ENCODE data around the gene EPHA6. TPM values are rescaled to one million over a fixed set of nuclear protein-coding genes. Genes with fewer than 3 reads are reported as not detected.

The EPHA6 gene
- total RNA-seq, 2 donors from 2014 or later: 0.22 to 3.0 TPM

- DNase-seq: no peak
- intact Hi-C loops (cut with DNase I): no loop called here
- H3K9ac ChIP-seq (ENCODE audit: low read depth in 2 of 2, low read length in 2 of 2): no peak overlapping the region
- TF ChIP-seq CTCF (IDR thresholded peaks at IDR 0.05): no peak
- H3K27ac ChIP-seq: no peak overlapping the region
- no peaks in the 10 kb centered on the region for H3K36me3 ChIP-seq
- H3K27me3 ChIP-seq: no peaks in the 10 kb centered on the region
- no peaks in the 10 kb centered on the region for H3K4me1 ChIP-seq
- H3K9me3 ChIP-seq: no peaks in the 10 kb centered on the region
- no peak overlapping the region for H3K4me3 ChIP-seq
Measured at GRCh38 chr3:97684490-97684889, 870.1 kb downstream of the EPHA6 start.

- Histone ChIP-seq H3K36me3 (no peaks in the 10 kb centered on the region), H3K9ac (ENCODE audit: low read depth in 2 of 2, low read length in 2 of 2) (no peak overlapping the region), H3K27ac (no peak overlapping the region), H3K9me3 (no peaks in the 10 kb centered on the region), H3K4me1 (no peaks in the 10 kb centered on the region), H3K4me3 (no peak overlapping the region), H3K27me3 (no peaks in the 10 kb centered on the region)
- intact Hi-C loops (cut with DNase I): no loop called here
- no peak for TF ChIP-seq CTCF (IDR thresholded peaks at IDR 0.05)
- DNase-seq: no peak
Measured at GRCh38 chr3:97686258-97686657, 871.9 kb downstream of the EPHA6 start.

- H3K36me3 ChIP-seq: no peaks in the 10 kb centered on the region
- H3K27me3 ChIP-seq: no peaks in the 10 kb centered on the region
- H3K4me1 ChIP-seq: no peaks in the 10 kb centered on the region
- H3K9me3 ChIP-seq: no peaks in the 10 kb centered on the region
- DNase-seq: no peak
- H3K9ac ChIP-seq (ENCODE audit: low read depth in 2 of 2, low read length in 2 of 2): no peak overlapping the region
- TF ChIP-seq CTCF (IDR thresholded peaks at IDR 0.05): no peak
- H3K4me3 ChIP-seq: no peak overlapping the region
- H3K27ac ChIP-seq: no peak overlapping the region
- intact Hi-C loops (cut with DNase I): no loop called here
Measured at GRCh38 chr3:97687734-97688133, 873.3 kb downstream of the EPHA6 start.

GRCh38 chr3:97689111-97689510 lies 874.7 kb downstream of the EPHA6 start:
- intact Hi-C loops (cut with DNase I): no loop called here
- Histone ChIP-seq H3K27ac (no peak overlapping the region), H3K9ac (ENCODE audit: low read depth in 2 of 2, low read length in 2 of 2) (no peak overlapping the region), H3K4me1 (no peaks in the 10 kb centered on the region), H3K36me3 (no peaks in the 10 kb centered on the region), H3K9me3 (no peaks in the 10 kb centered on the region), H3K27me3 (no peaks in the 10 kb centered on the region), H3K4me3 (no peak overlapping the region)
- no peak for TF ChIP-seq CTCF (IDR thresholded peaks at IDR 0.05)
- DNase-seq: no peak

GRCh38 chr3:97689962-97690361 lies 875.6 kb downstream of the EPHA6 start:
- Histone ChIP-seq H3K27me3 (no peaks in the 10 kb centered on the region), H3K4me3 (no peak overlapping the region), H3K9ac (ENCODE audit: low read depth in 2 of 2, low read length in 2 of 2) (no peak overlapping the region), H3K4me1 (no peaks in the 10 kb centered on the region), H3K9me3 (no peaks in the 10 kb centered on the region), H3K27ac (no peak overlapping the region), H3K36me3 (no peaks in the 10 kb centered on the region)
- DNase-seq: no peak
- TF ChIP-seq CTCF (IDR thresholded peaks at IDR 0.05): no peak
- intact Hi-C loops (cut with DNase I): no loop called here

- intact Hi-C loops (cut with DNase I): no loop called here
- H3K4me1 ChIP-seq: no peaks in the 10 kb centered on the region
- no peak overlapping the region for H3K9ac ChIP-seq (ENCODE audit: low read depth in 2 of 2, low read length in 2 of 2)
- no peaks in the 10 kb centered on the region for H3K27me3 ChIP-seq
- no peak for TF ChIP-seq CTCF (IDR thresholded peaks at IDR 0.05)
- H3K36me3 ChIP-seq: no peaks in the 10 kb centered on the region
- DNase-seq: no peak
- no peak overlapping the region for H3K27ac ChIP-seq
- H3K9me3 ChIP-seq: no peaks in the 10 kb centered on the region
- H3K4me3 ChIP-seq: no peak overlapping the region
Measured at GRCh38 chr3:97691354-97691753, 877.0 kb downstream of the EPHA6 start.

Measured in colonic mucosa (tissue), 4 donors.